SHP77 treated with DMSO at 0.1 percent for 48 hours (cell line): ENCODE results near the gene SFXN4.
"Not testable (repeated sequence)": the region's sequence is repeated elsewhere in the genome, so short reads cannot be mapped to it uniquely, and the experiment has no call there.

Source experiments
- DNase-seq: peaks from one replicate; lab custom pipeline; 2025; lab: John Stamatoyannopoulos, UW

The SFXN4 gene

DNA sequence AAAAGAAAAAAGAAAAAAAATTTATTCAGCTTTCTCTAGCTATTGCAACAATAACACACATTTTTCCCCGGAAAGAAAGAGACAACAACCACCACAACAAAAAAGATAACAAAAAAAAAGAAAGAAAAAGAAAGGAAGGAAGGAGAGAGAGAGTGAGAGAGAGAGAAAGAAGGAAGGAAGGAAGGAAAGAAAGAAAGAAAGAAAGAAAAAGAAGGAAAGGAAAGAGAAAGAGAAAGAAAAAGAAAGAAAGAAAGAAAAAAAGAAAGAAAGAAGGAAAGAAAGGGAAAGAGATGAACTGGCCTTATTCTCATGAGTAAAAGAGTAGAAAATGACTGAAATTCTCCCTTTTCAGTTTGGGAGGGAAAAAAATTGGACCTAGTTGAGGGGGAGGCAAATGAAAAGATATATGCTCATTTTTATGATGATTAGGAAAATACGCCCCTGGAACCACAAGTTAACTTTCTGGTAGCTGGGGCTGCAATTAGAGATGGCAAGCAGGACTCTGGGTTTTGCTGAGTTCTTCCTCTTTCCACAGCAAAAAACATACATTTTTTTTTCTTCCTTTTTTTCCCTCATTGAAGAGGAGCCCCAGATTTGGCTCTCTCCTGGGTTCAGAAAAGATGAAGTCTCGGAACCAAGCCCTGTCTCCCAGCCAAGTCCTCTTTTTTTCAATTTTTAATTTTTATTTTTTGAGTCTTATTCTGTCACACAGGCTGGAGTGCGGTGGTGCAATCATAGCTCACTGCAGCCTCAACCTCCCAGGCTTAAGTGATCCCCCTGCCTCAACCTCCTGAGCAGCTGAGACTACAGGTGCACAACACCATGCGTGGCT, 25.7 kb upstream of the SFXN4 start:
- DNase-seq, result no peak

DNA sequence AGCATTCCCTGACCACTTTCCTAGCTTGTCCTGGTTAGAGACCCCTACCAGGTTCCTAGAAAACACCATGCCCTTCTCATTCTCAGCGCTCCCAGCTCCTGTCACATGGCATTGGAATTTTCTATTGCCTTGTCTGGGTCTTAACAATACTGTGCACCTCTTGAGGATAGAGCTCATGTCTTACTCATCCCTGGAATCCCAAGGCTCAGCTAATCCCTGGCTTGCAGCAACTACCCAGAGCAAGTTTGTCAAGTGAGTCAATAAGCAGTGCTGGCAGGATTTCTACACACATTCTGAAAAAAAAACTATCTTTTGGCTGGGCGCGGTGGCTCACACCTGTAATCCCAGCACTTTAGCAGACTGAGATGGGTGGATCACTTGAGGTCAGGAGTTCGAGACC, 24.8 kb upstream of the SFXN4 start:
- DNase-seq, result no peak

DNA sequence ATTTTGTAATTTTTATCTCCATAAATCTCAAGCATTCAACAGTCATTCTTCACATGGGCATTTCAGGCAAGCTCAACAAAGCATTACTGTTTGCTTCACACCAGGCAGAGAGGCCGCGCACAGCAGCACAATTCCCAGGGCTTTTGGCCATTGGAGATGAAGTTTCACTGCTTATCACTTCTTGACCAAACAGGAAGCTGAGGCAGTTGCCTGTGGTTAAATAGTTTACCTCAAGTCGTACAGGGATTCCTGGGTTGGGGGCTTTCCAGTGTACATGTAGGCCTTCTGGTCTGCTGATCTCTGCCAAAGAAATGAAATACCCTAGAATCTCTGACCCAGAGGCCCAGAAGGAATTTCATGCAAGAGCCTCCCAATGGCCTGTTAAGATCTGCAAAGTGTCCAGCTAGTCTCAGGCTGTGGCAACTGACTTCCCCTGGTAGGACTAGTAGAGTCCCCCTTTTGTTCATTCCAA, 24.3 kb upstream of the SFXN4 start:
- no peak for DNase-seq

DNA sequence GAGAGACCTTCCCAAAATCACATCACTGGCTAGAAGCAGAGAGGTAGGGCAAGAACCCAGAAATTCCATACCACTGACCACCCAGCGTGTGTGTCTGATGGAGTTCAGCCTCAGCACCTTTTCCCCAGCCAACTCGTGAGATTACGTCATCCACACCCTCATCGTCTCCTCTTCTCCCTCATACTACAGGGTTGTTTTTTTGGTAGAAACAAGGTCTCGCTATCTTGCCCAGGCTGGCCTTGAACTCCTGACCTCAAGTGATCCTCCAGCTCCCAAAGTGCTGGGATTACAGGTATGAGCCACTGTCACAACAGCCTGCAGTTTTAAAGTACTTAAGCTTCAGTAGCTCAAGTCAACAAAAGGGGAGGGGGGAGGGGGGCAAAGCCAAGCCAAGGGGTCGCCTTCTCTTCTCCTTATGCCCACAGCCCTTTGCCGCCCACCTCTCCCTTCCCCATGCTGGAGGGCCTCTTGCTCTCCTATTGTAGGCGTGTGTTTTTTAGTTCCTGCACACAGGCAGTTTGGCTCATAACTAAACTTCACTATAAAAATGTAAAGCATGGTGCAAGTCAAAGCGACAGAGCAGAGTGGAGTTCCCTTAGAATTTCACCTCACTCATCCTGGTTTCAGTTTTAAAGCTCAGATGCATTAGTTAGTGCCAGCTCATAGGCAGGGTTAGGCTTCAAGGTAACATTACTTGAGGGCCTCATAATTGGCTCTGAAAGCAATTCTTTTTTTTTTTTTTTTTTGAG, 18.3 kb upstream of the SFXN4 start:
- no peak for DNase-seq

DNA sequence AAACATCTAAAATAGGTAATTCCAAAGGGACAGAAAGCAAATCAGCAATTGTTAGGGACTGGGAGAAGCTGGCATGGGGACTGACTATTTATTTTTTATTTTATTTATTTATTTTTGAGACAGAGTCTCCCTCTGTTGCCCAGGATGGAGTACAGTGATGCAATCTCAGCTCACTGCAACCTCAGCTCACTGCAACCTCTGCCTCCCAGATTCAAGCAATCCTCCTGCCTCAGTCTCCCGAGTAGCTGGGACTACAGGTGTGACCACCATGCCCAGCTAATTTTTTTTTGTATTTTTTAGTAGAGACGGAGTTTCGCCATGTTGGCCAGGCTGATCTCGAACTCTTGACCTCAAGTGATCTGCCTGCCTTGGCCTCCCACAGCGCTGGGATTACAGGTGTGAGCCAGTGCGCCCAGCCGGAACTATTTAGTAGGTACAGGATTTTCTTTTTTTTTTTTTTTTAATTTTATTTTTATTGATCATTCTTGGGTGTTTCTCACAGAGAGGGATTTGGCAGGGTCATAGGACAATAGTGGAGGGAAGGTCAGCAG, 15.4 kb upstream of the SFXN4 start:
- not testable (repeated sequence) for DNase-seq

DNA sequence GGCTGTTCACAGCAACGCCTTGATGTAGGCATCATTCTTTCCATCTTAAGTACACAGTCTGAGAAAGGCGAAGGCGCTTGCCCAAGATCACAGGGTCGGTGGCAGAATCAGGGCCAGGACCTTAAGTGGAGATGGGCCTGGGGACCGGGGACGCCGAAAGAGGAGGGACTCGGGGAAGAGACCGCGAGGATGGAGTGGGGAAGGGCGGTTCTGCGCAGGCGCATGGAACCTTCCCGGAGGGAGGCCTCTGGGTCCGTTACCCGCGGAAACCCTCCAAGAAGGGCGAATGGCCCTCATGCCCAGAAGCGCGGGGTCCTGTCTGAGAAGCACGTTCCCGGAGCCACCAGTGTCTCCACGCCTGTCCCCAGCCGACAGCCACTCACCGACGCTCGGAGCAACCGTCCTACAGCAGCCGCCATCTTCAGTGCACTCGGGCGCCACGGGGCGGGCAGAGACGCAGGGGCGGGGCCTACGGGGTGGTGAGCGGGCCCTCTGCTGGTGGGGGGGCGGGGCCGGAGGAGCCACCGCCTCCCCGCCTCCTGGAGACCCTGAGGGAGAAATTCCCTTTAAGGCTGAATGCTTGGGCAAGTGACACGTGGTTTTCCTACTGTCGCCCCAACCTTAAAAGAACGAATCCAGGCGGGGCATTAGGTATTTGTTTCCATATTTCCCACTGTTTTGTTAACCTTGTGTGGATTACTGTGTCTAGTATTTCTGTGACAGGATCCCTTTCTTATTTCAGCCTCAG, 13.0 kb upstream of the SFXN4 start, which contains the start of gene PRDX3:
Gene PRDX3, minus strand, starts transcription at position 441 of the 748 bp plus-strand sequence. Its CDS starts 22 bp downstream, at position 419.
- peak; percentile 85 for DNase-seq

DNA sequence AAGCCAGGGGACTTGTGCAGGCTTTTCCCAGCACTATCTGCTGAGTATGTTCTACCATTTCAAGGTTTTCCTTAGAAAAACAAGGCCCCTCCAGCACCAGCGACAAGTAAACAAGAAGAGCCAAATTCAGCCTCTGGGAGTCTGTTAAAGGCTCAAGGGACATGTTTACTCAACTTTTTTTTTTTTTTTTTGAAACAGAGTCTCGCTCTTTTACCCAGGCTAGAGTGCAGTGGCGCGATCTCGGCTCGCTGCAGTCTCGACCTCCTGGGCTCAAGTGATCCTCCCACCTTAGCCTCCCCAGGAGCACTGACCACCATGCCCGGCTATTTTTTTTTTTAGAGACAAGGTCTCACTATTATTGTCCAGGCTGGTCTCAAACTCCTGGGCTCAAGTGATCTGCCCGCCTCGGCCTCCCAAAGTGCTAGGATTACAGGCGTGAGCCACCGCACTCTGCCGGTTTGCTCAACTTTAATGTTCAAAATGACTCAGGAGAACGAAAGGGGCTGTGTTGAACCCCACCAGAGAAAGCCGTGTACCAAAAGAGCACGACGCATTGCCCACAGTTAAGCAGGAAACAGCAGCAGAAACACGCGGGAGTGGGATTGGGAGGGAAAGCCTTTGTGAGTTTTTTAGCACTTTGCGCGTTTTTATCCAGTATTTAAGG, 12.3 kb upstream of the SFXN4 start:
- no peak for DNase-seq

DNA sequence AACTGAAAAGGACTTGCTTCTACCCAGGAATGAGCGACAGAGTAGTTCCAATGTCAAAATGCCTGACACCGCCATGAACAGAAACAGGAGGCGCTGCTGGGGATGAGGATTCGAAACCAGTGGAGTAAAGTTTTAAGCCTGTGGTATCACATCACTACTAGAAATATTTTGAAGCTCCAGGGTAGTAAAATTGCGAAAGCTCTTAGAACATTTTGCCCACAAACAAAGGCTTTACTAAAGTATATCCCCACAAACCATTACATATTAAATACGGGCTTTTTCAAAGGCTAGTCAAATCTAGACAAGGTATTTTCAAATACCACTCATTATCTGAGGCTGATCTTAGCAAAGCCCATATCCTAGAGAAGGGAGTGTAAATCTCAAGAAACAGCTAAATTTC, 10.7 kb upstream of the SFXN4 start:
- no peak for DNase-seq

DNA sequence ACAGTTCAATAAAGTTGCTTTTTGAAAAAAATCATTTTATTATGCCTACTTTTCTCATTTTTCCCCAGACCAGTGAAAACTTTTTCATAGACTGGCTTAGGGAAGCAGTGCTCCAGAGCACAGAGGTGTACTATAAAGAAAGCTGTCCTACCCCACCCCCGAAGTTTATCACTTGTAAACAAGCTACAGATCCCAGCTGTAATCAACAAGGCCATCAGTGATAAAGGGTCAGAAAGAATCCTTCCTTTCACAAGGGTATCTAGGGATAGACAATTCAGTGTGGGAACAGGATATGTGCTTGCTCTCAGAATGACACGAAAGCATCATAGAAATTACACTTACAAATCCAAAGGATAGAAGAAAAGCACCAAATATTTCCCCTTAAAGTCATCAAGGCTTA, 8.6 kb upstream of the SFXN4 start:
- no peak for DNase-seq

DNA sequence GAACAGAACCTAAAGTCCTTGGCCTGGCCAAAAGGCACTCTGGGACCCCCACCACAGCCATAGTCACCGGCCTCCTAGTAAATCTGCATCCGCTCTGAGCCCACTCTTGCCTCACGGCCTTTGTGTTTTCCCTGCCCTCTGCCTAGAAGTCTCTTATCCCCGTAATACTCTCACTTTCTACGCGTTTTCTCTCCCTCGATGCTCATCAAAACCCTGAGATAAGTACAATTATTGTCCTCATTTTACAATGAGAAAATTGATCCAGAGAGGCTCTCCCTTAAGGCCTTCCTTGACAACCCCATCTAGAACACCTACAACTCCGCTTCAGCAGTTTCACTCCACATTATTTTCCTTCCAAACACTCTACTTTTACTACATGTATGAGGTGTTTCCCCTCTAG, 1.5 kb upstream of the SFXN4 start:
- no peak for DNase-seq

DNA sequence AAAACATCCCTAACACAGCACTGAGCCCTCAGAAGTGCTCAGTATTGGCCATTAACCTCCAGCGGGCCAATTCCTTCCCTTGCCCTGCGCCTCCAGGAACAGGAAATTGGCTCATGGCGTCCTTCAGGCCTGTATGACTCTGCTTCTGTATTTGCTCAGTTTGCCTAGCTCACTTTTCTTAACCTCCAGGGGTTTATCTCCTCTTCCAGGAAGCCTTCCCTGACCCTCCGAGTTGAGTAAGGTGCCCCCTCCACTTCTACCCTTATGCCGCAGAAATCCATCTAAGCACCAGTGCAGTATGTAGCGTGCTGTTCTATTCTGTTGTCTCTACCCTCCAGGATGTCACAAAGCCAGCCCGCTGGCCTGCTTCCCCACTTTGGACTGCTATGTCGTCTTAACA, 1.1 kb upstream of the SFXN4 start:
- no peak for DNase-seq

DNA sequence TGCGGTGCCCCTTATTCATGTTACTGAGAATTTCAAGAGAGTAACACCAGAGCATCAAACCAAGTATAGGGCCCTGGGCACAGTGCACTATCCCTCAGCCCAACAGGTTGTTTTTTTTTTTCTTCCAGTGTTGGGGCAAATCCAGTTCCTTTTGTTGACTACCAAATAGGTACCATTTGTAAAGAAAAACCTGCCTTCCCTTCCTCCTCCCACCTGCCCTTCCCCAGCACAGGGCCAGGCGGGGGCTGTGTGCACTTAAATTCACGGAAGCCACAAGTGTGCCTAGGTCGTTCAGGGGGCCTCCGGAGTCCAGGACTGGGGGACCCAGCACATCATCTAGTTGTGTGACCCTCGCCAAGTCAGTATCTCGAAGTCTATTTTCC, 595 bp upstream of the SFXN4 start:
- no peak for DNase-seq

DNA sequence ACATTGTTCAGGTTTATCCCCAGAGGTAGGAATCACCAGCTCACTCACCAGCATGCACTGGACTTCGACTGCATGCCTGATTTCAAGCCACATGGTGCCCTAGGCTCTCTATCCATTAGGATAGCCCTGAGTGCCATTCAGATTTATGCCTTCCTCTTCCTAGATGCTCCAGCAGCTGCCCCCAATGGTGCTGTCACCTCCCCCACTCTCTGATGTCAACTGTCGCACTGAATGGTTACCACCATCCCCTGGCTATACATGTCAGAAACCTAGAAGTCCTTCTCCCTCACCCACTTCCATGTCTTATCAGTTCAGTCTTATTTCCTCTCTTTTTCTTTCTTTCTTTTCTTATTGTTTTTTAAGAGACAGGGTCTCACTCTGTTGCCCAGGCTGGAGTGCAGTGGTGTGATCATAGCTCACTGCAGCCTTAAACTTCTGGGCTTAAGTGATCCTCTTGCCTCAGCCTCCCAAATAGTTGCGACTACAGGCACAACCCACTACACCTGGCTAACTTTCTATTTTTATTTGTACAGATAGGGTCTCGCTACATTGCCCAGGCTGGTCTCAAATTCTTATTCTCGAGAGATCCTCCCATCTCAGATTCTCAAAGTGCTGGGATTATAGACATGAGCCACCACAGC, 2.9 kb downstream of the SFXN4 start:
- DNase-seq, result no peak

DNA sequence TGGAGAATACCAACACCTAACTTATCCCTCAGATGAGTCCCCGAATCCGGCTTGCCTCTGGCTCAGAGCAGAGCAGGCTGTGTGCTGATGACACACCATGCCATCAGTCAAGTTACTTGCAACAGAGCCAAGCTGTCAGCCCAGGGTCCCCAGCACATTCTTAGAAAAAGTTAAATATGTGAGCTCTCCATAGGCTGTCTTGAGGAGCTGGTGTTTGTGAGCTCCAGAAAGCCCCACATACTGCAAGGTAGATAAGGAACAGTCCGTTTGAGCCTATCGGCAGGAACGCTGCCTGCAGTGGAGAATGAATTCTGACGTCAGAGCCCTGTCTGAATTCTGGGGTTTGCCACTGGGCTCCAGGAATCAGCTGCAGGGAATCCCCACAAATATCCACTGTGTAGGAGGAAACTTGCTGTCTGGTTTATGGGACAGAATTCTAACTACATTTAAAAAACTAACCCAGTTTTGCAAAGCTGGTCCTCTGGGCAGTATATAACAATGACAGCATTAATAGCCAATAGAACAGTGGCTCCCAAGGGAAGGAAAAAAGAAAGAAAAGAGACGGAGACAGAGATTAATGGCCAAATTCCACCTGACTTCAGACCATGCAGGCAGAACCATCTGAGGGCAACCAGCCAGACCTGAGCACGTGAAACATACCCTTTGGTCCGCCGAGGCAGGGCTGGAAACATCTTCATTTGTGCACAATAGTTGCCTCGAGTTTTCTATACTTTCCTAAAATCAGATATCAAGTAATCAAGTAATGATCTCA, 3.6 kb downstream of the SFXN4 start:
- no peak for DNase-seq

DNA sequence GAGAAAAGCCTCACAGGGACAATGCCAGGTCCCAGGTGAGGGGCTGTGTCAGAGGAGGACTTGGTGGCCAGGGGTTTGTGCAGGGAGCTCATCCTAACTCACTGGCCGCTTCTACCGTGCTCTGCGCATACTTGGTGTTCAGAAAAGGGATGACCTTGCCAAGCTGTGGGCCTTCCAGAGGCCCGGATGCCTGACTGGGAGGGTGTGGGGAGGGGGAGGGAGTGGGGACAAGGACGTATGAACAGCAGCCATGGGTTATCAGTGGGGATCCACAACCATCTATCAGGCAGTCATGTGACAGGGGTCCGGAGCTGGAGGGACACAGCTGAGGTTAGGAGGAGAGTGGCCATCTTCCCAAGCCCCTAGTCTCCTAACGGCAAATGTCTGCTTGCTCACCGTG, 6.2 kb downstream of the SFXN4 start:
- DNase-seq, result no peak

DNA sequence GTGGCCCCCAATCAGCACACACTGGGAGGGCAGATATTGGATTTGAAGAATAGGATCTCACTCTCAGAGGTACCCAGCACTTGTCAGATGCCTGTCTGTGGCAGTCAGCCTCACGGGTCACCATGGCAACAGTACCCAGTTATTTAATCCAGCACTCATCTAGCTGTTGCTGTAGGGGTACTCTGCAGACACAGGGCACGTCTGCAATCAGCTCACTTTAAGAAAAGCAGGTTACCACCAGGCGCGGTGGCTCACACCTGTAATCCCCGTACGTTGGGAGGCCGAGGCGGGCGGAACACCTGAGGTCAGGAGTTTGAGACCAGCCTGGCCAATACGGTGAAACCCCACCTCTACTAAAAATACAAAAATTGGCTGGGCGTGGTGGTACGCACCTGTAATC, 11.9 kb downstream of the SFXN4 start:
- no peak for DNase-seq

DNA sequence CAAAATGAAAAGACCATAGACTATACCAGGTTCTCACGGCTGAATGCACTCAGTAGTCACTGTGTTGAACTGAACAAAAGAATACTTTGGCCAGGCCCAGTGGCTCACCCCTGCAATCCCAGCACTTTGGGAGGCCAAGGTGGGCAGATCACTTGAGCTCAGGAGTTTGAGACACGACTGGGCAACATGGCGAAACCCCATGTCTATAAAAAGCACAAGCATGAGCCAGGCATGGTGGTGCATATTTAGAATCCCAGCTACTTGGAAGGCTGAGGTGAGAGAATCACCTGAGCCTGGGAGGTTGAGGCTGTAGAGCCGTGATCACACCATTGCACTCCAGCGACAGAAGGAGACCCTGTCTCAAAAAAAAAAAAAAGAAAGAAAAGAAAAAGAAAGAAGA, 12.5 kb downstream of the SFXN4 start:
- no peak for DNase-seq

DNA sequence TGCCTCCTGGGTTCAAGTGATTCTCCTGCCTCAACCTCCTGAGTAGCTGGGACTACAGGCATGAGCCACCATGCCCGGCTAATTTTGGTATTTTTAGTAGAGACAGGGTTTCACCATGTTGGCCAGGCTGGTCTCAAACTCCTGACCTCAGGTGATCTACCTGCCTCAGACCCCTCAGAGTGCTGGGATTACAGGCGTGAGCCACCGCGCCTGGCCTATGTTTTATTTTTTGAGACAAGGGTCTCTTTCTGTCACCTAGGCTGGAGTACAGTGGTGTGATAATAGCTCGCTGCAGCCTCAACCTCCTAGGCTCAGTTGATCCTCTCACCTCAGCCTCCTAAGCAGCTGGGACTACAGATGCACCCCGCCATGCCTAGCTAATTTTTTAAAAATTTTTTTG, 13.9 kb downstream of the SFXN4 start:
- not testable (repeated sequence) for DNase-seq

DNA sequence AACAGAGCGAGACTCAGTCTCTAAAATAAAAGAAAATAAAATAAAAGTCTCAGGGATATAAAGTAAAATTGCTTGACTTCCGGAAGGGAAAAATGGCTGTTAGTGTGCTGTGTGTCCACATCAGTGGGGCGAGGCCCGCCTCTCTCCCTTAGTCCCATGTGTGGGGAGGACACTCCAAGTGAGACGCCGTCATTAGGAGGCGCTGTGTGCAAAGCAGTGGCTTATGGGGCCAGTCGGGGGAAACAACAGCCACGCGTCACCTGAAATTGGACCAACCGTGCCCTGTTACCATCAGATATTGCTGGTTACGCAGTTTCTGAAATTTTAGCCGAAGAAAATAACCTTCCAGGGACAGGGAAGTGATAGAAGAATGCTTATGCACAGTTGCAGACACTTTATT, 15.8 kb downstream of the SFXN4 start:
- DNase-seq, result no peak

DNA sequence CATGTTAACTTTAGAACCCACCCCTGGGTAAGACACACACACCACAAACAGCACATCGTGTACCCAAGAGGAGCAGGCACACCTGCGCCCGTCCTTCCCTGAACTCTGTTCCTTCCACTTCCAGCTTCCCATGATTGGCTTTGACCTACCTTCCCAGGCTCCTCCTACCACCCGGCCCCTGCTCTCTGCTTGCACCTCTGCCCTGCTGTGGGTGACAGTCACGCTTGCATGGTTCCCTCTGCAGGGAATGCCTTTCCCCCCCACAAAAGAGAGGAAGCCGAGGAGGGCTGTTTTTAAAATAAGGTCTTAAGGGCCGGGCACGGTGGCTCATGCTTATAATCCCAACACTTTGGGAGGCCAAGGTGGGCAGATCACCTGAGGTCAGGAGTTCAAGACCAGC, 16.4 kb downstream of the SFXN4 start:
- no peak for DNase-seq
